Measurements from ENCODE around the gene PHYH. TPM values are rescaled to one million over a fixed set of nuclear protein-coding genes. Genes with fewer than 3 reads are reported as not detected.
"Not testable (repeated sequence)": the region's sequence is repeated elsewhere in the genome, so short reads cannot be mapped to it uniquely, and the experiment has no call there.

The PHYH gene
- total RNA-seq, 4 donors from 2014 or later = 107 to 147 (median 143) TPM

- Histone ChIP-seq H3K4me1 (no peaks in the 10 kb centered on the region), H3K4me3 (no peak overlapping the region), H3K9me3 (no peaks in the 10 kb centered on the region), H3K27me3 (no peaks in the 10 kb centered on the region), H3K27ac (no peak overlapping the region), H3K36me3 (no peaks in the 10 kb centered on the region)
- no peak for ATAC-seq
- in situ Hi-C loops (cut with MboI; ENCODE audit: low sequenced_read_pairs in 4 of 4) (no loop called here), intact Hi-C loops (cut with DNase I; ENCODE audit: low total_unique reads) (no loop called here)
- DNase-seq = no peak
- TF ChIP-seq POLR2A (IDR thresholded peaks at IDR 0.05) (no peak), CTCF (IDR thresholded peaks at IDR 0.05 in 4 of 5, conservative IDR thresholded peaks at IDR 0.05 in 1 of 5) (no peak)
Measured at GRCh38 chr10:13253726-13254125, 46.1 kb downstream of the PHYH start.

- Histone ChIP-seq H3K36me3 (no peaks in the 10 kb centered on the region), H3K4me1 (no peaks in the 10 kb centered on the region), H3K27me3 (no peaks in the 10 kb centered on the region), H3K27ac (no peak overlapping the region), H3K4me3 (no peak overlapping the region), H3K9me3 (no peaks in the 10 kb centered on the region)
- in situ Hi-C loops (cut with MboI; ENCODE audit: low sequenced_read_pairs in 4 of 4) (no loop called here), intact Hi-C loops (cut with DNase I; ENCODE audit: low total_unique reads) (no loop called here)
- TF ChIP-seq POLR2A (IDR thresholded peaks at IDR 0.05) = no peak
- TF ChIP-seq CTCF (IDR thresholded peaks at IDR 0.05 in 4 of 5, conservative IDR thresholded peaks at IDR 0.05 in 1 of 5) = no peak
- DNase-seq (no peak), ATAC-seq (no peak)
Measured at GRCh38 chr10:13247784-13248183, 52.1 kb downstream of the PHYH start.

GRCh38 chr10:13247246-13247645 lies 52.6 kb downstream of the PHYH start:
- TF ChIP-seq CTCF (IDR thresholded peaks at IDR 0.05 in 4 of 5, conservative IDR thresholded peaks at IDR 0.05 in 1 of 5) = no peak
- TF ChIP-seq POLR2A (IDR thresholded peaks at IDR 0.05) = no peak
- Histone ChIP-seq H3K36me3 (no peaks in the 10 kb centered on the region), H3K4me3 (no peak overlapping the region), H3K4me1 (no peaks in the 10 kb centered on the region), H3K27ac (no peak overlapping the region), H3K27me3 (no peaks in the 10 kb centered on the region), H3K9me3 (no peaks in the 10 kb centered on the region)
- in situ Hi-C loops (cut with MboI; ENCODE audit: low sequenced_read_pairs in 4 of 4) = no loop called here
- DNase-seq (no peak), ATAC-seq (no peak)
- intact Hi-C loops (cut with DNase I; ENCODE audit: low total_unique reads) = no loop called here

GRCh38 chr10:13242260-13242659 lies 57.6 kb downstream of the PHYH start:
- ATAC-seq; H3K9me3 ChIP-seq; H3K27me3 ChIP-seq; H3K27ac ChIP-seq; H3K36me3 ChIP-seq; intact Hi-C loops (cut with DNase I; ENCODE audit: low total_unique reads); DNase-seq; in situ Hi-C loops (cut with MboI; ENCODE audit: low sequenced_read_pairs in 4 of 4); H3K4me3 ChIP-seq; H3K4me1 ChIP-seq: not testable (repeated sequence)

GRCh38 chr10:13241613-13242012 lies 58.3 kb downstream of the PHYH start:
- Histone ChIP-seq H3K27ac (no peak overlapping the region), H3K4me3 (no peak overlapping the region), H3K9me3 (no peaks in the 10 kb centered on the region), H3K27me3 (no peaks in the 10 kb centered on the region), H3K4me1 (no peaks in the 10 kb centered on the region), H3K36me3 (no peaks in the 10 kb centered on the region)
- TF ChIP-seq POLR2A (IDR thresholded peaks at IDR 0.05) = no peak
- TF ChIP-seq CTCF (IDR thresholded peaks at IDR 0.05 in 4 of 5, conservative IDR thresholded peaks at IDR 0.05 in 1 of 5) = no peak
- ATAC-seq (no peak), DNase-seq (no peak)
- intact Hi-C loops (cut with DNase I; ENCODE audit: low total_unique reads) = no loop called here
- in situ Hi-C loops (cut with MboI; ENCODE audit: low sequenced_read_pairs in 4 of 4) = no loop called here

Measured in gastrocnemius medialis (tissue), 4 donors.